Measurements from ENCODE around the gene ZBTB38.

Gene ZBTB38

GRCh38 chr3:141403576-141403975 is 35.3 kb downstream of the ZBTB38 start:
- DNase-seq (ENCODE audit: low spot score): no peak

GRCh38 chr3:141405025-141405424 is 36.7 kb downstream of the ZBTB38 start:
- DNase-seq (ENCODE audit: low spot score): peak; percentile 95

GRCh38 chr3:141405591-141405990 is 37.3 kb downstream of the ZBTB38 start:
- no peak for DNase-seq (ENCODE audit: low spot score)

GRCh38 chr3:141406265-141406664 is 38.0 kb downstream of the ZBTB38 start:
- DNase-seq (ENCODE audit: low spot score): no peak

GRCh38 chr3:141407047-141407446 is 38.7 kb downstream of the ZBTB38 start:
- DNase-seq (ENCODE audit: low spot score): no peak

- DNase-seq (ENCODE audit: low spot score): no peak
Observed at GRCh38 chr3:141407825-141408224, 39.5 kb downstream of the ZBTB38 start.

- DNase-seq (ENCODE audit: low spot score): no peak
Observed at GRCh38 chr3:141408596-141408995, 40.3 kb downstream of the ZBTB38 start.

- DNase-seq (ENCODE audit: low spot score): no peak
Observed at GRCh38 chr3:141409940-141410241, 41.6 kb downstream of the ZBTB38 start.

GRCh38 chr3:141410408-141410807 is 42.1 kb downstream of the ZBTB38 start:
- DNase-seq (ENCODE audit: low spot score): peak; percentile 87

GRCh38 chr3:141410846-141411245 is 42.5 kb downstream of the ZBTB38 start:
- peak; percentile 95 for DNase-seq (ENCODE audit: low spot score)

GRCh38 chr3:141411251-141411771 is 43.0 kb downstream of the ZBTB38 start:
- peak; percentile 52 for DNase-seq (ENCODE audit: low spot score)

- peak; percentile 63 for DNase-seq (ENCODE audit: low spot score)
Observed at GRCh38 chr3:141412087-141412935, 44.0 kb downstream of the ZBTB38 start.

- no peak for DNase-seq (ENCODE audit: low spot score)
Observed at GRCh38 chr3:141412936-141413354, 44.6 kb downstream of the ZBTB38 start.

- no peak for DNase-seq (ENCODE audit: low spot score)
Observed at GRCh38 chr3:141413391-141413790, 45.1 kb downstream of the ZBTB38 start.

- DNase-seq (ENCODE audit: low spot score): no peak
Observed at GRCh38 chr3:141413801-141414689, 45.7 kb downstream of the ZBTB38 start.

- no peak for DNase-seq (ENCODE audit: low spot score)
Observed at GRCh38 chr3:141414800-141415462, 46.6 kb downstream of the ZBTB38 start.

GRCh38 chr3:141415953-141416352 is 47.6 kb downstream of the ZBTB38 start:
- no peak for DNase-seq (ENCODE audit: low spot score)

Data from kidney capillary endothelial cell (primary cell).